Measurements from ENCODE around the gene CBX4.
A peak's percentile ranks its signal among the peaks of the same experiment; 100 is the strongest.

Gene CBX4

GRCh38 chr17:79829004-79829403 is 10.2 kb downstream of the CBX4 start:
- no peak for DNase-seq (ENCODE audit: low spot score)

GRCh38 chr17:79826841-79827578 is 12.2 kb downstream of the CBX4 start:
- DNase-seq (ENCODE audit: low spot score), result no peak

- DNase-seq (ENCODE audit: low spot score), result no peak
Observed at GRCh38 chr17:79826204-79826680, 13.0 kb downstream of the CBX4 start.

GRCh38 chr17:79825580-79825921 is 13.7 kb downstream of the CBX4 start:
- DNase-seq (ENCODE audit: low spot score), result no peak

- DNase-seq (ENCODE audit: low spot score), result no peak
Observed at GRCh38 chr17:79824893-79825579, 14.2 kb downstream of the CBX4 start.

- DNase-seq (ENCODE audit: low spot score), result no peak
Observed at GRCh38 chr17:79824234-79824633, 15.0 kb downstream of the CBX4 start.

- DNase-seq (ENCODE audit: low spot score), result no peak
Observed at GRCh38 chr17:79822583-79823124, 16.6 kb downstream of the CBX4 start.

GRCh38 chr17:79821331-79822095 is 17.7 kb downstream of the CBX4 start:
- DNase-seq (ENCODE audit: low spot score), result no peak

- DNase-seq (ENCODE audit: low spot score), result no peak
Observed at GRCh38 chr17:79820959-79821330, 18.3 kb downstream of the CBX4 start.

GRCh38 chr17:79819534-79820276 is 19.5 kb downstream of the CBX4 start:
- no peak for DNase-seq (ENCODE audit: low spot score)

- no peak for DNase-seq (ENCODE audit: low spot score)
Observed at GRCh38 chr17:79819085-79819484, 20.2 kb downstream of the CBX4 start.

- no peak for DNase-seq (ENCODE audit: low spot score)
Observed at GRCh38 chr17:79818026-79818758, 21.0 kb downstream of the CBX4 start.

GRCh38 chr17:79815836-79816461 is 23.3 kb downstream of the CBX4 start:
- DNase-seq (ENCODE audit: low spot score), result no peak

GRCh38 chr17:79814974-79815835 is 24.0 kb downstream of the CBX4 start:
- DNase-seq (ENCODE audit: low spot score), result peak; percentile 56

- peak; percentile 56 for DNase-seq (ENCODE audit: low spot score)
Observed at GRCh38 chr17:79814127-79814973, 24.9 kb downstream of the CBX4 start.

GRCh38 chr17:79813297-79814126 is 25.7 kb downstream of the CBX4 start:
- peak; percentile 59 for DNase-seq (ENCODE audit: low spot score)

GRCh38 chr17:79812353-79813258 is 26.6 kb downstream of the CBX4 start:
- no peak for DNase-seq (ENCODE audit: low spot score)
